Measurements from ENCODE around the gene NAA80. TPM values are rescaled to one million over a fixed set of nuclear protein-coding genes. Genes with fewer than 3 reads are reported as not detected.
"Not testable (repeated sequence)": the region's sequence is repeated elsewhere in the genome, so short reads cannot be mapped to it uniquely, and the experiment has no call there.

Gene NAA80
- total RNA-seq, 1 donor from 2014 or later = 1.3 TPM

DNA sequence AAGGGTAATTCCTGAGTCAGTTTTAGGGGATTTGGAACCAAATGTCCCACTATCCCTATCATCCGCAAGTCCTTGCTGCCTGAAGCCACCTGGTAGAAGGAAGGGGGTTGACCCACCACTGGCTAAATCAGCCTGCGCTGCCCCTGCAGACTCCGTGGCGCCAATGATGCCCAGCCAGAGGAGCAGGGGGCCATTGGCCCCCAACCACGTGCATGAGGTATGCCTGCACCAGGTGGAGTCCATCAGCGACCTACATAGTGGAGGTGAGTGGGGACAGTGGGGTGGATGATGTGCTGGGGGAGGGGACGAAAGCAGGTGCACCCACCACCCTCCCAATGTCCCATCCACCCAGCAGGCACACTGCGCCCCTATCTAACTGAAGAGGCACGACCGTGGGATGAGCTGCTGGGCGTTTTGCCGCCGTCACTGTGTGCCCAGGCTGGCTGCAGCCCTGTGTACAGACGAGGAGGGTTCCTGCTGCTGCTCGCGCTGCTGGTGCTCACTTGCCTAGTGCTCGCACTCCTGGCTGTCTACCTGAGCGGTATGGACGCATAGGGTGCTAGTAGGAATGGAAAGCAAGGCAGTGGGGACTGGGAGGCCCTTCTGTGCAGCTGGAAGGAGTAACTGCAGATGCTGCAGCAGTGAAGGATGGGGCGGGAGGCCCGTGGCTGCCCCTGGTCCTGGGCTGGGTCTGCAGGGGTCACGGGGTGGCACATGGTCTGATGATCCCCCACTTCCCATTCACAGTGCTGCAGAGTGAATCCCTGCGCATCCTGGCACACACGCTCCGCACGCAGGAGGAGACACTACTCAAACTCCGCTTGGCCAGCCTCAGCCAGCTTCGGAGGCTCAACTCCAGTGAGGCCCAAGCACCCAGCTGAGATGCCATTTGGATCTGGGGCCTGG lies 12.6 kb downstream of the NAA80 start:
- Histone ChIP-seq H3K27me3 (ENCODE audit: control insufficient read depth, insufficient read depth, low read length) (no peaks in the 10 kb centered on the region), H3K4me3 (ENCODE audit: low read depth, low read length) (no peak overlapping the region), H3K36me3 (ENCODE audit: control insufficient read depth, insufficient read depth, low read length) (peaks cover 34% of the 10 kb centered on the region)
- no peak for DNase-seq (ENCODE audit: low read depth)
- FAIRE-seq = no peak
- TF ChIP-seq, protein P1, sequence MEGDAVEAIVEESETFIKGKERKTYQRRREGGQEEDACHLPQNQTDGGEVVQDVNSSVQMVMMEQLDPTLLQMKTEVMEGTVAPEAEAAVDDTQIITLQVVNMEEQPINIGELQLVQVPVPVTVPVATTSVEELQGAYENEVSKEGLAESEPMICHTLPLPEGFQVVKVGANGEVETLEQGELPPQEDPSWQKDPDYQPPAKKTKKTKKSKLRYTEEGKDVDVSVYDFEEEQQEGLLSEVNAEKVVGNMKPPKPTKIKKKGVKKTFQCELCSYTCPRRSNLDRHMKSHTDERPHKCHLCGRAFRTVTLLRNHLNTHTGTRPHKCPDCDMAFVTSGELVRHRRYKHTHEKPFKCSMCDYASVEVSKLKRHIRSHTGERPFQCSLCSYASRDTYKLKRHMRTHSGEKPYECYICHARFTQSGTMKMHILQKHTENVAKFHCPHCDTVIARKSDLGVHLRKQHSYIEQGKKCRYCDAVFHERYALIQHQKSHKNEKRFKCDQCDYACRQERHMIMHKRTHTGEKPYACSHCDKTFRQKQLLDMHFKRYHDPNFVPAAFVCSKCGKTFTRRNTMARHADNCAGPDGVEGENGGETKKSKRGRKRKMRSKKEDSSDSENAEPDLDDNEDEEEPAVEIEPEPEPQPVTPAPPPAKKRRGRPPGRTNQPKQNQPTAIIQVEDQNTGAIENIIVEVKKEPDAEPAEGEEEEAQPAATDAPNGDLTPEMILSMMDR (IDR thresholded peaks at IDR 0.05; ENCODE audit: insufficient read depth, low read length, severe bottlenecking) = no peak

GRCh38 chr3:50284121-50284520 lies 15.1 kb downstream of the NAA80 start:
- DNase-seq (ENCODE audit: low read depth); FAIRE-seq; H3K27me3 ChIP-seq (ENCODE audit: control insufficient read depth, insufficient read depth, low read length); H3K4me3 ChIP-seq (ENCODE audit: low read depth, low read length): not testable (repeated sequence)
- peaks cover 19% of the 10 kb centered on the region for H3K36me3 ChIP-seq (ENCODE audit: control insufficient read depth, insufficient read depth, low read length)

DNA sequence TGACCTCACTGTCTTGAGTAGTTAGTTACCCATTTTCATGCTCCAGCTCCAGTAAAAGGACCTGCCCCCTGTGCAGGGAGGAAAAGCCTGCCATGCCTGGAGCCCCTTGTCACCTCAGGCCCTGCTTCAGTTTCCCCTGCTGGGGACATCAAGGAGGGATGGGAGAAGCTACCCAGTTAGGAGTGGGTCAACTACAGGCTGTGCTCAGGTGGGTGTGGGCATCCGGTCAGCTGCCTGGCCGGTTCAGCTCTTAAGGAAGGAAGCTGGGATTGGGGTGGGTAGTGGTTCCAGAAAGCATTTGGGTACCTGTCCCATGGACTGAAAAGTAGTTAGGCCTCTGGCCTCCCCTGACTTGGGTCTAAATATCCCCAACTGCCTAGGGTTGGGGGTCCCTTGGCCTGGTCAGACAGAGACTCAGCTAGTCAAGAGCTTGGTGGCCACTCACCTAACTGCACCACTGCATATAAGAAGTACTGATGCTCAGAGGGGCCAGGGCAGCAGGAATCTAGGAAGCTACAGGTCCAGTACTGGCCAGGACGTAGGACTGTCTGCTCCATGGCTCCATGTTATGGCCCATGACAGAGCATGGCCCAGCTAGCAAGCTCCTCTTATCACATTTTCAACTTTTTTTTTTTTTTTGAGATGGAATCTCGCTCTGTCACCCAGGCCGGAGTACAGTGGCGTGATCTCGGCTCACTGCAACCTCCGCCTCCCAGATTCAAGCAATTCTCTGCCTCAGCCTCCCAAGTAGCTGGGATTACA lies 19.8 kb downstream of the NAA80 start:
- Histone ChIP-seq H3K4me3 (ENCODE audit: low read depth, low read length) (no peak overlapping the region), H3K27me3 (ENCODE audit: control insufficient read depth, insufficient read depth, low read length) (no peaks in the 10 kb centered on the region), H3K36me3 (ENCODE audit: control insufficient read depth, insufficient read depth, low read length) (no peaks in the 10 kb centered on the region)
- TF ChIP-seq, protein P1 (IDR thresholded peaks at IDR 0.05; ENCODE audit: insufficient read depth, low read length, severe bottlenecking) = no peak
- DNase-seq (ENCODE audit: low read depth) = no peak
- FAIRE-seq = no peak

GRCh38 chr3:50278880-50279224 lies 20.4 kb downstream of the NAA80 start, which contains the start of gene LSMEM2:
Gene LSMEM2 (plus strand): TSS chr3:50279087. CDS start chr3:50279114, 27 bp downstream.
- FAIRE-seq (peak; percentile 66), DNase-seq (ENCODE audit: low read depth) (no peak)
- H3K36me3 ChIP-seq (ENCODE audit: control insufficient read depth, insufficient read depth, low read length) = no peaks in the 10 kb centered on the region
- H3K27me3 ChIP-seq (ENCODE audit: control insufficient read depth, insufficient read depth, low read length) = no peaks in the 10 kb centered on the region
- TF ChIP-seq, protein P1 (IDR thresholded peaks at IDR 0.05; ENCODE audit: insufficient read depth, low read length, severe bottlenecking) = no peak
- H3K4me3 ChIP-seq (ENCODE audit: low read depth, low read length) = no peak within 1 kb of the TSS

- Histone ChIP-seq H3K27me3 (ENCODE audit: control insufficient read depth, insufficient read depth, low read length) (no peaks in the 10 kb centered on the region), H3K4me3 (ENCODE audit: low read depth, low read length) (no peak overlapping the region), H3K36me3 (ENCODE audit: control insufficient read depth, insufficient read depth, low read length) (no peaks in the 10 kb centered on the region)
- peak; percentile 80 for FAIRE-seq
- DNase-seq (ENCODE audit: low read depth) = no peak
- TF ChIP-seq, protein P1 (IDR thresholded peaks at IDR 0.05; ENCODE audit: insufficient read depth, low read length, severe bottlenecking) = no peak
Measured at GRCh38 chr3:50278123-50278879, 20.9 kb downstream of the NAA80 start.

GRCh38 chr3:50276762-50277101 lies 22.5 kb downstream of the NAA80 start:
- Histone ChIP-seq H3K27me3 (ENCODE audit: control insufficient read depth, insufficient read depth, low read length) (no peaks in the 10 kb centered on the region), H3K36me3 (ENCODE audit: control insufficient read depth, insufficient read depth, low read length) (no peaks in the 10 kb centered on the region), H3K4me3 (ENCODE audit: low read depth, low read length) (no peak overlapping the region)
- FAIRE-seq = no peak
- TF ChIP-seq, protein P1 (IDR thresholded peaks at IDR 0.05; ENCODE audit: insufficient read depth, low read length, severe bottlenecking) = no peak
- no peak for DNase-seq (ENCODE audit: low read depth)

Data from bronchial epithelial cell (primary cell).